Activated CD4-positive, alpha-beta T cell treated with anti-CD3 and anti-CD28 coated beads, Interleukin-10, Interleukin-2, amounts not matched to agents 100 ng/mL and 50 ng/mL, durations not matched to agents 16 hours and 8 hours (primary cell): ENCODE measurements around the gene LYPD8.

ENCODE experiments used
- DNase-seq: peaks from one replicate; pipeline ENCODE4 v3.0.0-alpha.2; 2020

LYPD8 gene

DNA sequence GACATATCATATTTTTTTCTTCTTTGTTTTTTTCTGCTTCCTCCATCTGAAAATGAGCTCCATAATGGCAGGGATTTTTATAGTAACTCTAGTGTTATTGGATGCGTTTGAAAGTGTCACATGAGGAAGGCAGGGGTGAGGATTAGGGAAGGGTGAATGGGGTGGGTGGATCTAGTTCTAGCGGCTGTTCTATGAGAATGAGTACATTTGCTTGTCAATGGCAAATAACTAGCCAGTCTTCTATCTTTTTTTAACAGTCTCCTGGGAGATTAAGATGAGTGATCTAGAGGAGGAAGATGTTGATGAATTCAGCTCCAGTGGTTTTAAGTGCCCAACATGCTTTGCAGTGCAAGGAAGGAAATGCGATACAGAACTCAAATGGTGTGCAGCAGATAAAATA lies 58.8 kb downstream of the LYPD8 start:
- DNase-seq, result no peak

- peak; percentile 18 for DNase-seq
Measured at GRCh38 chr1:248696261-248696660, 59.3 kb downstream of the LYPD8 start.

DNA sequence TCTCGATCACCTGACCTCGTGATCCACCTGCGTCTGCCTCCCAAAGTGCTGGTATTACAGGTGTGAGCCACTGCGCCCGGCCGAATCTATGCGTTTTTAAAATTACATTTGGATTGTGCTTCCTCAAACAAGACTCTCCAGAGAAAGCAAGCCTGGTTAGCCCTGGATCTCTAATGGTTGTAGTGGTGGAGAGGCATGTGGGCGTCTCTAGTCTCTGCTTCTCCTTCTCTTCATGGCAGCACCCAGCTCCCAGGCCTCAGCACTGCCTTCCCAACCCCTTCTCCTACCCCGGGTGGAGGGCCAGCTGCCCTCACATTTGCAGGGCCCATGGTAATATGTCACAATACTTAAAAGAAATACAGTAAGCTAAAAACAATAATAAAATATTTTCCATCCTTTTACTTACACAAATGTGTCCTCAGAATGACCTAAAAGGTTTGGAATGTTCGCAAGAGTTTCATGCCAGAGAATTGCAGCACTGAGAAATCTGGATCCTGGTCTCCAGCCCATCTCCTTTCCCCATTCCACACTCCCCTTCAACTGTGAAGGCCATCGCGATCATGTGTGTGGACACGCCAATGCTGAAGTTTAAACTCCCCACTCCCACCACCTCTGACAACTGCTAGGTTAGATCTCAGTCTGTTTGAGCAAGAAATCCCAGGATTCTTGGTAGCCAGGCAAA lies 60.0 kb downstream of the LYPD8 start:
- DNase-seq, result no peak

- no peak for DNase-seq
Measured at GRCh38 chr1:248691567-248692155, 63.9 kb downstream of the LYPD8 start.
